ENCODE measurements around the gene TIPARP. TPM values are rescaled to one million over a fixed set of nuclear protein-coding genes. Genes with fewer than 3 reads are reported as not detected.

Gene TIPARP
- total and polyA plus RNA-seq, 2 experiments from 2014 or later: 4.5 to 6.9 TPM

- no peak for TF ChIP-seq ZNF462 (CRISPR knock-in tag; IDR thresholded peaks at IDR 0.05)
- TF ChIP-seq CREB1 (CRISPR knock-in tag; IDR thresholded peaks at IDR 0.05; ENCODE audit: low read depth): no peak
- TF ChIP-seq ZNF331 (CRISPR knock-in tag; IDR thresholded peaks at IDR 0.05; ENCODE audit: low read depth): no peak
- no peak for TF ChIP-seq ETS1 (IDR thresholded peaks at IDR 0.05)
- TF ChIP-seq ZNF114 (CRISPR knock-in tag; IDR thresholded peaks at IDR 0.05): no peak
Observed at GRCh38 chr3:156725682-156726081, 51.3 kb downstream of the TIPARP start (continued).

- H3K36me3 ChIP-seq (ENCODE audit: insufficient read depth): no peaks in the 10 kb centered on the region
- no peaks in the 10 kb centered on the region for H3K79me2 ChIP-seq (replicated peaks; ENCODE audit: insufficient read depth)
- H3K9me2 ChIP-seq (ENCODE audit: insufficient read depth): no peaks in the 10 kb centered on the region
- H2AFZ ChIP-seq: no peak overlapping the region
- DNase-seq (ENCODE audit: low spot score): no peak
- H4K20me1 ChIP-seq (replicated peaks; ENCODE audit: insufficient read depth): no peaks in the 10 kb centered on the region
- Mint-ChIP-seq H3K4me3 (no peak overlapping the region), H3K9me3 (no peaks in the 10 kb centered on the region), H3K27ac (no peak overlapping the region), H3K4me1 (peaks cover 23% of the 10 kb centered on the region; the same call in 2 of the 3 replicates), H3K36me3 (ENCODE audit: low read depth) (no peaks in the 10 kb centered on the region), H3K27me3 (ENCODE audit: insufficient read depth, low read depth, poor library complexity) (no peaks in the 10 kb centered on the region)
- H3K4me1 ChIP-seq (ENCODE audit: insufficient read depth): no peaks in the 10 kb centered on the region
- no peak overlapping the region for H3K4me3 ChIP-seq
- H3K27me3 ChIP-seq (ENCODE audit: insufficient read depth): no peaks in the 10 kb centered on the region
- no peak overlapping the region for H3K27ac ChIP-seq (ENCODE audit: low read depth)
- no peak for ATAC-seq
- H3F3A ChIP-seq (replicated peaks; ENCODE audit: low read depth): no peaks in the 10 kb centered on the region
- no peak overlapping the region for H3K4me2 ChIP-seq
- TF ChIP-seq EZH2 (IDR thresholded peaks at IDR 0.05; ENCODE audit: low read depth, unreplicated experiment) (no peak), JUNB (IDR thresholded peaks at IDR 0.05; ENCODE audit: unreplicated experiment) (no peak), STAT1 (IDR thresholded peaks at IDR 0.05; ENCODE audit: unreplicated experiment) (no peak), NANOG (IDR thresholded peaks at IDR 0.05; ENCODE audit: borderline replicate concordance) (no peak), CREB1 (CRISPR knock-in tag; IDR thresholded peaks at IDR 0.05; ENCODE audit: low read depth) (no peak), ZNF462 (CRISPR knock-in tag; IDR thresholded peaks at IDR 0.05) (no peak), ZNF331 (CRISPR knock-in tag; IDR thresholded peaks at IDR 0.05; ENCODE audit: low read depth) (no peak)
Observed at GRCh38 chr3:156726456-156726855, 52.1 kb downstream of the TIPARP start.

Measured in GM23338 (cell line).